ENCODE results near the gene CDH23. TPM values are rescaled to one million over a fixed set of nuclear protein-coding genes. Genes with fewer than 3 reads are reported as not detected.

Gene CDH23
- total RNA-seq, 4 donors from 2014 or later = 0.57 to 5.9 (median 1.0) TPM

DNA sequence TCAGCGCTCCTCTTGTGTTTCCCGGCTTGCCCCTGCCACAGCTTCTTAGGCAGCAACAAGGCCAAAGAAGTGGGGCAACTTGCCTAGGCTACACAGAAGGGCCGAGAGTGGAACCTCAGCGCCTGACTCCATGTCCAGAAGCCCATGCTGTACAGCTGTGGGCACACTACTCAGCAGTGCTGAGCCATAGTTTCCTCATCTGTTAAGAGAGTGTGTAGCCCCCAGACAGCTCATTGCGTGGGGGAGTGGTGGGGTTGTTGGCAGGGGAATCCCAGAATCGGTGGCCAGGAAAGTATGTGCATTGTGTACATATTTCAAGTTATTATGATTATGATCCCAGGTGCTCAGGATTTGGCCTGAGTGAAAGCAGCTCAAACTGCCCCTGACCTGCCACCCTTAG is 96.2 kb downstream of the CDH23 start:
- Histone ChIP-seq H3K36me3 (no peaks in the 10 kb centered on the region), H3K4me3 (no peak overlapping the region), H3K4me1 (no peaks in the 10 kb centered on the region), H3K9me3 (peaks cover 0 to 9% (median 5%) of the 10 kb centered on the region in 3 donors), H3K27me3 (no peaks in the 10 kb centered on the region), H3K27ac (no peak overlapping the region)
- TF ChIP-seq, protein P1, sequence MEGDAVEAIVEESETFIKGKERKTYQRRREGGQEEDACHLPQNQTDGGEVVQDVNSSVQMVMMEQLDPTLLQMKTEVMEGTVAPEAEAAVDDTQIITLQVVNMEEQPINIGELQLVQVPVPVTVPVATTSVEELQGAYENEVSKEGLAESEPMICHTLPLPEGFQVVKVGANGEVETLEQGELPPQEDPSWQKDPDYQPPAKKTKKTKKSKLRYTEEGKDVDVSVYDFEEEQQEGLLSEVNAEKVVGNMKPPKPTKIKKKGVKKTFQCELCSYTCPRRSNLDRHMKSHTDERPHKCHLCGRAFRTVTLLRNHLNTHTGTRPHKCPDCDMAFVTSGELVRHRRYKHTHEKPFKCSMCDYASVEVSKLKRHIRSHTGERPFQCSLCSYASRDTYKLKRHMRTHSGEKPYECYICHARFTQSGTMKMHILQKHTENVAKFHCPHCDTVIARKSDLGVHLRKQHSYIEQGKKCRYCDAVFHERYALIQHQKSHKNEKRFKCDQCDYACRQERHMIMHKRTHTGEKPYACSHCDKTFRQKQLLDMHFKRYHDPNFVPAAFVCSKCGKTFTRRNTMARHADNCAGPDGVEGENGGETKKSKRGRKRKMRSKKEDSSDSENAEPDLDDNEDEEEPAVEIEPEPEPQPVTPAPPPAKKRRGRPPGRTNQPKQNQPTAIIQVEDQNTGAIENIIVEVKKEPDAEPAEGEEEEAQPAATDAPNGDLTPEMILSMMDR (IDR thresholded peaks at IDR 0.05) = no peak
- TF ChIP-seq POLR2A (IDR thresholded peaks at IDR 0.05) = no peak
- no peak for DNase-seq
- WGBS, 2 donors = 49 to 67% methylated on average over 2 to 5 of the region's 6 CpGs
- intact Hi-C loops (cut with DNase I) = no loop called here

DNA sequence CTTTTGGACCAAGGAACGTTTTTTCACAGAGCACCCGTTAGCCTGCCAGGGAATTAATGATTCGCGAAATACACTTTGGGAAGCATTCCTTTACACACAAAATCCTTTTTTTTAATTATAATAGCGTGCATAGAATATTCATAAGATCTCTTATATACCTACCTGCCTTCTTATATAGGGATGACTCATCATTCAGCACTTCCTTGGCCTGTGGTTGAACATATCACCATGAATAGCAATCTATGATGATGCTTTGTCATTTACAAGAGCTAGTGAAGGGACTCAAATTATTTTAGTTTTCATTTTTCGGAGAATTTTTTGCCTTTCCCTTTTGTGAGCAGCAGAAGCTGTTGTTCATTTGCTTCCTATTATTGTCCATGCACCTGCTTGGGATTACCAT is 97.0 kb downstream of the CDH23 start:
- no peaks in the 10 kb centered on the region for H3K36me3 ChIP-seq
- no peak for DNase-seq
- H3K9me3 ChIP-seq = peaks cover 0 to 9% (median 5%) of the 10 kb centered on the region in 3 donors
- no peak overlapping the region for H3K27ac ChIP-seq
- no peak overlapping the region for H3K4me3 ChIP-seq
- intact Hi-C loops (cut with DNase I) = no loop called here
- H3K27me3 ChIP-seq = no peaks in the 10 kb centered on the region
- no peak for TF ChIP-seq POLR2A (IDR thresholded peaks at IDR 0.05)
- TF ChIP-seq, protein P1 (IDR thresholded peaks at IDR 0.05) = no peak
- no peaks in the 10 kb centered on the region for H3K4me1 ChIP-seq
- 67 to 80% methylated on average over 6 of the region's 6 CpGs for WGBS, 2 donors

DNA sequence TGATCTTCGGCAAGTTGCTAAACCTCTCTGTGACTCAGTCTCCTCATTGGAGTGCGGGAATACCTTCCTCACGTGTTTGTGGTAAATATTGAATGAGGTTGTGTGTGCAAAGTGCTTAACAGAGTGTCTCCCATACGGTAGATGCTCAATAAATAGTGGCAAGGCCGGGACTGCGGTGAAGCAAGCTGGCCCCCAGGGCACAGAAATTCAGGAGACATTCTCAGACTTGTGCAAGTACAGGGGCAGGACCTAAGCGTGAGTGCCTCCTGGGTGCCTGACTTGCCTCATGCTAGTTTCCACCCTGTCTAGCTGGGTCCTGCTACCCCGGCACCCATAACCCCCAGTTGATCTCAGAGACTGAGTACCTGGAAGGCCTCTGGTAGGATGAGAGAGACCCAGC is 97.8 kb downstream of the CDH23 start:
- Histone ChIP-seq H3K27me3 (peaks cover 0 to 2% (median 0%) of the 10 kb centered on the region in 4 donors), H3K4me3 (no peak overlapping the region), H3K4me1 (no peaks in the 10 kb centered on the region), H3K9me3 (peaks cover 0 to 2% (median 0%) of the 10 kb centered on the region in 3 donors), H3K36me3 (no peaks in the 10 kb centered on the region), H3K27ac (no peak overlapping the region)
- DNase-seq = no peak
- 64 to 93% methylated on average over 5 to 8 of the region's 8 CpGs for whole genome bisulfite sequencing, 2 donors
- intact Hi-C loops (cut with DNase I) = no loop called here
- TF ChIP-seq, protein P1 (IDR thresholded peaks at IDR 0.05) = no peak
- TF ChIP-seq POLR2A (IDR thresholded peaks at IDR 0.05) = no peak

DNA sequence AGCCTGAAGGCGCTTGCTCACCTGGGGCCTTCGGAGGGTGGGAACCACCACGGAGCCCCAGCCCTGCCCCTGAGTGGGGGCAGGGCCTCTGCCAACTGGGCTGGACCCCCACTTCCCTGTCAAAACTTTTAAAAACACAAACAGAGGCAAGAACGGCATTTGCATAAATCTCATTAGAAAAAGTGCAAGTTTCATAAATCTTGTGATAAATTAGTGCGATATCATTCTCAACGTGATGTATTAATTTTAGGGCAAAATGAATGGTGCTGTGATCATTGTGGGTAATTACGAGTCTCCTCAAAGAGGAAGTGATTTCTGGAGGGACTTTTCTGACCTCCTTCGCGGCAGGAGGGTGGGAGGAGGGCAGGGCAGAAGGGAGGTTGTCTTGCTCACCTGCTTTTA is 98.3 kb downstream of the CDH23 start:
- no peaks in the 10 kb centered on the region for H3K4me1 ChIP-seq
- no peak overlapping the region for H3K4me3 ChIP-seq
- no peak for DNase-seq
- intact Hi-C loops (cut with DNase I) = no loop called here
- H3K9me3 ChIP-seq = no peaks in the 10 kb centered on the region
- 67 to 74% methylated on average over 6 to 9 of the region's 9 CpGs for WGBS, 2 donors
- H3K27ac ChIP-seq = no peak overlapping the region
- peaks cover 0 to 3% (median 0%) of the 10 kb centered on the region in 4 donors for H3K27me3 ChIP-seq
- TF ChIP-seq POLR2A (IDR thresholded peaks at IDR 0.05) = no peak
- TF ChIP-seq, protein P1 (IDR thresholded peaks at IDR 0.05) = no peak
- no peaks in the 10 kb centered on the region for H3K36me3 ChIP-seq

DNA sequence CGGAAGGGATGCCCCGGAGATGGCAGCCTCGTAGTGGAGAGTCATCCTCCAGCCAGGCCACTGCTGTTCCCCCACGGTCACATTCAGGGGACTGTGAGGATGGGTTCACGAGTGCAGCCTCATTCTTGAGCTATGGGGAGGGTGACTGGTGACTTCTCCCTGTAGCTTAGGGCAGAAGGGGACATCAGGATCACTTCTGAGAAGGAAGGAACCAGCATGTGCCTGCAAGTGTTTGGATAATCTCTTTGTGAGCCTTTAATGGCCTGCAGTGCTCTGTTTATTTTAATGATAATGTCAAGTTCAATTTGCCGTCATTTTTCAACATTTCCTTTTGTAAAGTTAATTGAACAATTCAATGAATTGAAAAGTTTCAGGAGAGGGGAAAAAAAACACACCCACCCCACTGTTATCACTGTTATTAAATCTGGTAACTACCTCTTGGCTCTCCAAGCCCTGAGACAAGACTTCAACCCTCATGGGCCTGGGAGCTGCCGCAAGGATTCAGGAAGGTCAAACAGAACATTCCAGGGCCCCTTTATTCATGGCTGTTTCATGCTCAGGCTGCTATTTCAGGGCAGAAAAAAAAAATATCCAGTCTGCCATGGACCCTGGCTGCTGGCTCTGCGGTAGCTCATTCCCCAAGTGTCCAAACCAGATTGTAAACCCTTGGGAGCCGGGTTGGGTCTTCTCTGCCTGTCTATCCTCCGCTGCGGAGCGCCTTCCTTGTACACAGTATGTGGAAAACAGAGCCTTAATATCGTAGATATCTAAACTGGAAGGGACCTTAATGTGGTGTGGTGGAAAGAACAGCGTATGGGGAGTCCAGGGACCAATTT is 100.4 kb downstream of the CDH23 start:
- WGBS, 2 donors = 69 to 77% methylated on average over 6 to 8 of the region's 14 CpGs
- Histone ChIP-seq H3K4me3 (no peak overlapping the region), H3K27ac (no peak overlapping the region), H3K9me3 (no peaks in the 10 kb centered on the region), H3K27me3 (peaks cover 0 to 3% (median 0%) of the 10 kb centered on the region in 4 donors), H3K36me3 (no peaks in the 10 kb centered on the region), H3K4me1 (no peaks in the 10 kb centered on the region)
- TF ChIP-seq, protein P1 (IDR thresholded peaks at IDR 0.05) = no peak
- no peak for TF ChIP-seq POLR2A (IDR thresholded peaks at IDR 0.05)
- intact Hi-C loops (cut with DNase I) = no loop called here
- no peak for DNase-seq
